GM19438 (cell line): ENCODE data around the gene THAP11.

ENCODE experiments used
- ATAC-seq: cut with Tn5 transposase; IDR thresholded peaks from one replicate; pipeline ENCODE4 v1.9.1; 2021; ENCODE audit warnings: low read depth; ENCODE audit not compliant: unreplicated experiment

The THAP11 gene

DNA sequence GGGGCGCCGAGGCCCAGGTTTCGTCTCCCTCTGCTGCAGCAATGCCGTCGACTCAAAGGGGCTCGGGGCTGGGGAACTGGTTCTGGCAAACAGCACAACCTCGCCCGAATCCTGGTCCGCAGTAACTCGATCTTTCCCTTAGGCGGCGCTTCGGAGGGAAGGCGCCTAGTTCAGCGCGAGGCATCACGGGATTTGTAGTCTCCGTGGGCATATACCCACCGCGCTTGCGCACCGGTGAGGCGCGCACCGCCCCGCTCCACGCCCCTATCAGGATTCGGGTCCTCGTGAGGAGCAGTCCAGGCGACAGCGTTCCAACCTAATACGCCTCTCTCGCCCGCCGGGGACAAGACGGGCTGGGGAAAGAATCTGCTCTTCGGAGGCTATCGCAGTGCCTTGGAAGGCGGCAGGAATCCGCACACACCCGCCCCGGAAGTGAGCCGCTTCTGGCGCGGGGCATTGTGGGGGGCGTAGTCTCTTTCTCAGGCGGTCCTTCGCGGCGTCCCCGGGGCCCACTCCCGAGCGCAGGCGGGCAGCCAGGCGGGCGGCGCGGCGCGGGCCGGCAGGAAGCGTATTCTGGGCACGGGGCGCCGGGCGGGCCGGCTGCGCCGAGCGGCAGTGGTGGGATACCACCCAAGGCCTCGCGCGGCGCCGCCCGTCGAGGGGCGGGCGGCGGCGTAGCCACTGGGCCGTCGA, at the start of gene THAP11:
Gene THAP11, plus strand, starts transcription at position 505 of the 693 bp plus-strand sequence. CDS start 235 bp downstream, outside the sequence.
- peak; percentile 37 for ATAC-seq

DNA sequence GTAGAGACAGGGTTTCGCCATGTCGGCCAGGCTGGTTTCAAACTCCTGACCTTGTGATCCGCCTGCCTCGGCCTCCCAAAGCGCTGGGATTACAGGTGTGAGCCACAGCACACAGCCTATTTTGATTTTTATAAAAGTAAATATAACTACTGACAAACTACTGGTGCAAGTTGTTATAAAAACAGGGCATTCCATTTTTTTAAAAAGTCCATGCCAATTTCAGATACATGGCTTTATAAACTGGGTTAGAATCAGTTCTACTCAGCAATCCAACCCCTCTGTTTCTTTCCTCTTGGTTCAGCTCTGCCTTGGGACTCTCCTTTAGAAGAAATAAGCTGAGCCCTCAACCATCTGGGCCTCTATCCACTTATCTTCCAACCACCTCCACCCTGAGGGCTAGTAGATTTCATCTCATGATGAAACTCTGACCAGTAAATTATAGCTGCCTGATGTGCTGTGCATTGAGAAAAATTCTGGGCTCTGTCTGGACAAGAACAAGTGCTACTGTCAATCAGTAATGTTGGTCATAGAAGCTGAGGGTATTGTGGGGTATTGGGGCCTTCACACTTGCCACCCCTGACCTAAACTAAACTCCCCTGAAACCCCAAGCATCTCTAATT, 45.9 kb upstream of the THAP11 start:
- no peak for ATAC-seq

DNA sequence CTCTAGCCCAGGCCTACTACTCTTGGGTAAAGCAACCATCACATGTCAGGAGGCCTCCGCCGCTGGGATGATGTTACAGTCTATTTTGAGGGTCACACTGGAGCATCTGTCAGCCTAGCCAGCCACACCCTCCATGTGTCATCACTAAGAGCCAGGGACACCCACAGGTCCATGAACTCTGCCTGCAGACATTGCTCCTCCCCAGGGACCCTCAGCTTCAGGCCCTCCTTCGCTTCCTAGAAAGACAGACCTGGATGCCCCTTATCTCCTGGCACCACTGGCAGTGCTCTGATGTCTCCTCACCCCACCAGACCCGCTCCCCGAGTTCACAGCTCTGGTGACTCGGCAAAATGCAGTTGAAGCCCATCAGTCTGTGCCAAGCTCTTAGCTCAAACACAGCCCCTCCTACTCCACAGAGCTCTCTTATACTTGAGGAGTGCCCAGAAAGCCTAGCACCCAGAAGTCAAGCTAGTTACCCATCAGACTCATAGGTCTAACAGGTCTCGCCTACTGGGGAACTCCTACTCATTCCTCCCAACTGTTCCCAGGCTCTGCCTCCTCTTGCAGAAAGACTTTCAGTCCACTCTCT, 41.7 kb upstream of the THAP11 start:
- no peak for ATAC-seq

GRCh38 chr16:67801241-67801640, 40.9 kb upstream of the THAP11 start:
- ATAC-seq, result no peak

DNA sequence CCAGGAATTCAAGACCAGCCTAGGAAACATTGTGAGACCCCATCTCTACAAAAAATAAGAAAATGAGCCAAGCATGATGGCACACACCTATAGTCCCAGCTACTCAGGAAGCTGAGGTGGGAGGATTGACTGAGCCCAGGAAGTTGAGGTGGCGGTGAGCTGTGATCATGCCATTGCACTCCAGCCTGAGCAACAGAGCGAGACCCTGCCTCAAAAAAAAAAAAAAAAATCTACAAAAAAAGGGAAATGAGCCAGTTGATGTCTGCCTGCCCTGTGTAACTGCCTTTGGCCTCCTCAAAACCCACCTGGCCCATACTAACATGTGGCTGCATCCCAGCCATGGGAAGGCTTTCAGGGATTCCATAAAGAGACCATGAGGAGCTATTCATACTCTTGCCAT, 40.2 kb upstream of the THAP11 start:
- no peak for ATAC-seq

DNA sequence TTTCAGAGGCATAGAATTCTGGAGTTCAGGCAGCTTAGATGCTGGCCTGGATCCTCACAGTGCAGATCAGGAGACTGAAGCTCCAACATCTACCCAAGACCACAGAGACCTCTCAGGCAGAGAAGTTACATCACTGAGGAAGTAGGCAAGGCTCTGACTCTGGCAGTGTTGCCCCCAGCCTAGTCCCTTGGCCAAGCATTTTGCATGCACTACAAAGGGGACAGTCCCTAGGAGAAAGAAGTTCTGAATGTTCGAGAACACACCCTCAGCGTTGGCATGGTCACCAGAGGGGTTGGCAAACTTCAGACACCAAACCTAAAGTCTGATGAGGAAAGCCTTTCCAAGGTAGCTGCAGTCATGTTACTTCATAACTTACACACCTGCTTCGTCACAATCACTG, 38.2 kb upstream of the THAP11 start:
- no peak for ATAC-seq

DNA sequence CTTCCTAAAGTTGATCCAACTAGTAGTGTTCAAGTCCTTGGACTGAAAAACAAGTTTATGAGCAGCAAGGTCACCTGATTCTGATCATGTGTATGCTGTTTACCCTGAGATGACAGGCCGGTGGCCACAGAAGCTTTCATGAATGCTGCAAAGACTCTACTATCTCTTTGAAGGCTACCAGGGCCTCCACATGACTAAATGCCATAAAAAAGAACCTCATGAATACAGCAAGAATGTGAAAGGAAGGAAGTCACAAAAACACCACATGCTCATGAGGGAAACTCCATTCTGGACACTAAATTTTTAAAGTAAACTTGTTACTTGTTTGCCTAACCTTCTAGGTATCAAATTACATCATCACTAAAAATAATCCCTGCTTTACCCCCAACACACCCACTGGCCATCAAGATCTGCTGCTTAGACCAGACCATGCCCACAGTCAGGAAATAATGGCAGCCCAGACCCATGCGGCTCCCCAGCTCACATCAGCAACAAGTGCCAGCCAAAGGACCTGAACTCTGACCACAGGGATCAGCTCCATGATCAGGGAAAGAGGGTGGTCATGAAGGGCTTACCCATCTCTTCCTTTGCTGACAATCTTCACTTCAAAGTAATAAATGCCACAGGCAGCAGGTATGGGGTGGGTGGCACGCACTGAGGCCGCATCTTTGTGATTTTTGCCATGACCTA, 37.1 kb upstream of the THAP11 start:
- ATAC-seq, result no peak

DNA sequence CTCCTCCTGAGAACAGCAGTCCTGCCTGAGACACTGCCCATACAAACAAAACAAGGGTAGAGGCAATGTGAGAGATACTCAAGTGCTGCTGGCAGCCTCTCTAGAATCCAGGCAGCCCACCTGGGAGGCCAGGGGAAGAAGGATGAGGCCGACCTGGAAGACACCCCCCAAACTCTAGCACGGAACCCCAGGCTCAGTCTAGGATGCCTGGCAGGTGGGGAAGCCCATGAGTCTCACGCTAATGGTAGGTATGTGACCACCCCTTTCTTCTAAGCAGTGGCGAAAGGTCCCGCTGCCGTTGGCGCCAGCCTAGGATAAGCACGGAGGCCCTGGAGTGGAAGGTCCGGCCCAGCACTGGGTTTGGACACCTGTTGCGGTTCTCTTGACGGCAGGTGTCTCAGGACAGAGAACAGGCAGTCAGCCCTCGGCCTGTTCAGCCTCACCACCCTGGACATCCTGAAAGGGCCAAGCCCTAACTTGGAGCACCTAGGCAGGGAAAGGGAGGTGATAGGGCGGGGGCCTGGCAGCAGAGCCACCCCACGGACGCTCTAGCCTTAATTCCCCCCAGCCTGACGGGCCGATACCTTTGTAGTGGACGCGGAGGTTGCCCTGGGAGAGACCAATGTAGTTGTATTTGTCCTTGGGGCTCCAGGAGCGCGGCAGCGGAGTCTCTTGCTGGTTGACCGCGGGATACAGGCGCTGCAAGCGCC, 36.2 kb upstream of the THAP11 start:
- ATAC-seq, result peak; percentile 1

- peak; percentile 93 for ATAC-seq
Measured at GRCh38 chr16:67806428-67807147, 35.5 kb upstream of the THAP11 start, which contains the start of the genes RANBP10 and TSNAXIP1. Gene RANBP10 (minus strand): TSS chr16:67806560. CDS start chr16:67806536, 24 bp downstream. Gene TSNAXIP1 (plus strand): TSS chr16:67806889. CDS start chr16:67807150, 261 bp downstream.

GRCh38 chr16:67807148-67807682, 34.9 kb upstream of the THAP11 start:
- ATAC-seq, result no peak

DNA sequence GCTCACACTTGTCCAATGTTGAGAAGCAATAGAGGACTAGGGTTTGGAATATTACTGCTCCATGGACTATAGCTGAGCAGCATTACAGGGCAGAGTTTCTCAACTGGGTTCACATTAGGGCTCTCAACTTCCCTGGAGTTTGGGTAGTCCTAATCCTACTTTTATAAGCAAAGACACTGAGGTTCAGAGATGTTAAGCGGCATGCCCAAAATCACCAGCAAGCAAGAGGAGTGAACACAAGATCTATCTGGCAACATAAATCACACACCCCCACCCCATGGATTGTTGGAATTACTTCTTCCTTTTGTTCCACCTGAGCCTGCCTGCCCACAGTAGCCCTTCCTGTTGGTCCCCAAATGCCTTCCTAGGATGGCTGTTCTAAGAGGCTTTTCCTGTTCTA, 30.2 kb upstream of the THAP11 start:
- ATAC-seq, result no peak

DNA sequence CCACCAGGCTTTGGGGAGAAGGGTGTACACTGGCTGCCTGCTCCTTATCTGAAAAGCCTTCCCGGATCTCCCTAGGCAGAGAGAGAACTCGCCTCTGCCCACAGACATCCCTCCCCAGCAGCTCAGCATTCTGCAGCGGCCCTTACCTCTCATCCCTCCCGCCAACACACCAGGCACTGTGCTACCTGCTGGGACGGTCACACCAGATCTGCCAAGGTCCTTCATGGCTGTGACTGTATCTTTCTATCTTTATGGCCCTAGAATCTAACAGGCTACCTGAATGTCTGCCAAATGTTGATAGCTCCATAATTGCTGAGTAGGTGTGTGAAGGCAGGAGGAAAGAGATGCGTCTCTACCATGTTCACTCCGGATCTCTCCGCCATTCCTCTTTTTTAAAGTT, 27.6 kb upstream of the THAP11 start:
- ATAC-seq, result no peak

GRCh38 chr16:67820608-67821259, 21.4 kb upstream of the THAP11 start:
- no peak for ATAC-seq

DNA sequence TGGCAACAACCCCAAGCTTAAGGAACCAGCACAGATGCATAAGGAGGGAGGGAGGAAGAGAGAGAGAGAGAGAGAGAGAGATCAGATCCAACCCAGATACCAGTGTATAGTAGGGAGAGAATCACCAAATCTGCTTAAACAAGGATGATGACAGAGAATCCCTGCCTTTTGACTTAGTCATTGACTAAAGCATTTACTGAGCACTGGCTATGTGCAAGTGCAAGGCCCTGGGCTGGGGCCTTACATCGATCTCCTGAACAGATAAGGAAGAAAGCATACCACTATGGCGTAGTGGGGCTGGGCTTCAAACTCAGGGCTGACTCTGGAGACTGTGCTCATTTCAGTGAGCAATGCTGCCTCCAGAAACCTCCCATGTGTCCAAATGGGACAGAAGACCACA, 19.6 kb upstream of the THAP11 start:
- no peak for ATAC-seq

DNA sequence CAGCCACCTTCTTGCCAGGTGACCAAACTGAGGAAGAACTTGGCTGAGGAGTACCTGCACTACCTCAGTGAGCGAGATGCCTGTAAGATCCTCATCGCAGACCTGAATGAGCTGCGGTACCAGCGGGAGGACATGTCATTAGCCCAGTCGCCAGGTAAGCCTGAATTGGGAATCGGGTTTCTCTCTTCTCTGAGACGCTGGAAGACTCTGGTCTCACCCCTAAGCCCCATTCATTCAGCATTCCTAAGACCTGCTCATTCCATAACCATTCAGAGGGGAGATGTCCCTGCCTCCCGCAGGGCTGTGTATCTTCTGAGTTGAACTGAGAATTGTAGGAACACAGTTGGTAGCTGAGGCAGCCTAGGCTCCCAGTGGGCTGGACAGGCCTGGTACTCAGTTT, 17.0 kb upstream of the THAP11 start:
- no peak for ATAC-seq

DNA sequence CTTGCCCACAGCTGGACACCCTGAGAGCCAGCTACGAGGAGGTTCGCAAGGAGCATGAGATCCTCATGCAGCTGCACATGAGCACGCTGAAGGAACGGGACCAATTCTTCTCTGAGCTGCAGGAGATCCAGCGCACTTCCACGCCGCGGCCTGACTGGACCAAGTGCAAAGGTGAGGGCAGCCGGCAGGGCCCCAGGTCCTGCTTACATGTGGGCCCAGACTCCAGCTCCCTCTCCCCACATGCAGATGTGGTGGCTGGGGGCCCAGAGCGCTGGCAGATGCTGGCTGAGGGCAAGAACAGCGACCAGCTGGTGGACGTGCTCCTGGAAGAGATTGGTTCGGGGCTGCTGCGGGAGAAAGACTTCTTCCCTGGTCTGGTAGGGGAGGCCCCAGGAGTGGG, 16.2 kb upstream of the THAP11 start:
- ATAC-seq, result no peak

GRCh38 chr16:67828651-67829050, 13.5 kb upstream of the THAP11 start:
- ATAC-seq, result no peak

GRCh38 chr16:67833030-67833414, 9.1 kb upstream of the THAP11 start:
- ATAC-seq, result no peak
